ENCODE data around the gene CPVL. TPM values are rescaled to one million over a fixed set of nuclear protein-coding genes. Genes with fewer than 3 reads are reported as not detected.

Gene CPVL
- total RNA-seq, 4 donors from 2014 or later = 3.1 to 17.5 (median 11.5) TPM

GRCh38 chr7:29147821-29148220 is 1.5 kb upstream of the CPVL start:
- Histone ChIP-seq H3K27me3 (peaks cover 0 to 18% of the 10 kb centered on the region in 2 donors), H3K4me1 (peaks cover 0 to 11% (median 4%) of the 10 kb centered on the region in 4 donors), H3K27ac (no peak overlapping the region), H3K9me3 (no peaks in the 10 kb centered on the region), H3K36me3 (no peaks in the 10 kb centered on the region), H3K4me3 (no peak overlapping the region)
- no peak for DNase-seq (ENCODE audit: low spot score in 2 of 2)
- 80 to 82% methylated on average over 4 of the region's 4 CpGs for WGBS, 2 donors
- TF ChIP-seq EP300 (IDR thresholded peaks at IDR 0.05) (no peak), POLR2A (IDR thresholded peaks at IDR 0.05) (no peak), CTCF (IDR thresholded peaks at IDR 0.05) (no peak)

- H3K27me3 ChIP-seq = peaks cover 0 to 18% of the 10 kb centered on the region in 2 donors
- TF ChIP-seq POLR2A (IDR thresholded peaks at IDR 0.05) = no peak
- no peak for TF ChIP-seq CTCF (IDR thresholded peaks at IDR 0.05)
- no peak for TF ChIP-seq EP300 (IDR thresholded peaks at IDR 0.05)
- peak overlapping the region in 2 of 4 donors; percentile 10 to 63 for H3K27ac ChIP-seq
- WGBS, 2 donors = 46 to 57% methylated on average over 14 of the region's 14 CpGs
- H3K36me3 ChIP-seq = no peaks in the 10 kb centered on the region
- H3K4me1 ChIP-seq = peaks cover 0 to 11% (median 4%) of the 10 kb centered on the region in 4 donors
- peak overlapping the region; percentile 8 to 46 (median 32) for H3K4me3 ChIP-seq
- no peak for DNase-seq (ENCODE audit: low spot score in 2 of 2)
- no peaks in the 10 kb centered on the region for H3K9me3 ChIP-seq
These were observed 712 bp upstream of the CPVL start for GRCh38 chr7:29146888-29147609.

- Histone ChIP-seq H3K27ac (peak overlapping the region in 2 of 4 donors; percentile 48 to 63), H3K4me1 (peaks cover 0 to 11% (median 4%) of the 10 kb centered on the region in 4 donors), H3K9me3 (no peaks in the 10 kb centered on the region), H3K4me3 (peak overlapping the region; percentile 8 to 46 (median 32)), H3K27me3 (peaks cover 0 to 18% of the 10 kb centered on the region in 2 donors), H3K36me3 (no peaks in the 10 kb centered on the region)
- 13 to 22% methylated on average over 8 of the region's 8 CpGs for WGBS, 2 donors
- no peak for TF ChIP-seq CTCF (IDR thresholded peaks at IDR 0.05)
- TF ChIP-seq EP300 (IDR thresholded peaks at IDR 0.05) = no peak
- TF ChIP-seq POLR2A (IDR thresholded peaks at IDR 0.05) = no peak
- DNase-seq (ENCODE audit: low spot score in 2 of 2) = no peak
These were observed 732 bp downstream of the CPVL start for GRCh38 chr7:29145553-29146056.

- WGBS, 2 donors = 80 to 82% methylated on average over 2 of the region's 2 CpGs
- TF ChIP-seq POLR2A (IDR thresholded peaks at IDR 0.05) (no peak), EP300 (IDR thresholded peaks at IDR 0.05) (no peak), CTCF (IDR thresholded peaks at IDR 0.05) (no peak)
- Histone ChIP-seq H3K27me3 (peaks cover 0 to 18% of the 10 kb centered on the region in 2 donors), H3K9me3 (no peaks in the 10 kb centered on the region), H3K4me3 (no peak overlapping the region), H3K4me1 (peaks cover 0 to 11% (median 4%) of the 10 kb centered on the region in 4 donors), H3K36me3 (no peaks in the 10 kb centered on the region), H3K27ac (no peak overlapping the region)
- no peak for DNase-seq (ENCODE audit: low spot score in 2 of 2)
These were observed 2.6 kb downstream of the CPVL start for GRCh38 chr7:29143751-29144150.

- DNase-seq (ENCODE audit: low spot score in 2 of 2) = no peak
- Histone ChIP-seq H3K36me3 (no peaks in the 10 kb centered on the region), H3K27ac (no peak overlapping the region), H3K27me3 (peaks cover 0 to 18% of the 10 kb centered on the region in 2 donors), H3K4me3 (no peak overlapping the region), H3K4me1 (peaks cover 0 to 11% (median 4%) of the 10 kb centered on the region in 4 donors), H3K9me3 (no peaks in the 10 kb centered on the region)
- TF ChIP-seq POLR2A (IDR thresholded peaks at IDR 0.05) (no peak), CTCF (IDR thresholded peaks at IDR 0.05) (no peak), EP300 (IDR thresholded peaks at IDR 0.05) (no peak)
- 67 to 74% methylated on average over 7 of the region's 7 CpGs for WGBS, 2 donors
These were observed 4.2 kb downstream of the CPVL start for GRCh38 chr7:29142021-29142727.

Measured in tibial nerve (tissue), 4 donors.